RCC 7860 (cell line): ENCODE results near the gene HIVEP3.

Experiments used
- DNase-seq: peaks from one replicate; pipeline ENCODE4 v3.0.0-alpha.2; 2015; ENCODE audit warnings: low spot score
- FAIRE-seq: peaks from 2 replicates; lab custom pipeline; 2012; peaks lifted over from hg19 to GRCh38; lab: Jason Lieb, UNC

The HIVEP3 gene

DNA sequence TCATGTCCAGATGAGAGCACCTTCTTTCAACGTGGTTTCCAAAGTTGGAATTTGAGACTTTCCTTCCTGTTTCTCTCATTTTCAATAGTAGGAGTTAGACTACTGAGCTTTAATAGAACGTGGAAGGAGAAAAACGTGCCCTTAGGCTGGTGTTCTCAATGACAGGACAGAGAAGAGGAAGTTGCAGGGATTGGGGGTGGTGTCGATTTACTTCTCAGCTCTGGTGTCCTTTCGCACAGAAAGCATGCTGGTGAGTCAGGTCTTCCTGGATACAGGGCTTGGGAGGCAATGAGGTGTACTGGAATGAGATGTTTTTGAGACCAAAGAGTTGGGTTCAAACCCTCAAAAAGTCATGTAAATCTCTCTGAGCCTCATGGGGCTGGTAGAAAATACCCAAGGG, 67.1 kb downstream of the HIVEP3 start:
- peak; percentile 59 for DNase-seq
- FAIRE-seq = peak; percentile 30

DNA sequence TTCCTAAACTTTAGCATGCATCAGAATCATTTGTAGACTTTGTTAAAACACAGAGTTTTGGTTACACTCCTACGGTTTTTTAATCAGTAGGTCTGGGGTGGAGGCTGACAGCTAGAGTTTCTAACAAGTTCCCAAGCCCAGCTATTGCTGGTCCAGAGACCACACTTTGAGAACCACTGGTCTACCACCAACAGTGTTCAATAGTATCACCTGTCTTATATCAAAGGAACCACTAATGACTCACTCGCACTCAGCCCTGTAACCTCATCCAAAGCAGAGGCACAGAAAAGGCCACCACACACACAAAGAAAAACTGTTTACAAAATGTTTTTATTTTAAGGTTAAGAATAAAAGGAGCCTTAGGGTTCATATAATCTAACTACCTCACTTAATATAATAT, 68.7 kb downstream of the HIVEP3 start:
- DNase-seq (no peak), FAIRE-seq (no peak)

DNA sequence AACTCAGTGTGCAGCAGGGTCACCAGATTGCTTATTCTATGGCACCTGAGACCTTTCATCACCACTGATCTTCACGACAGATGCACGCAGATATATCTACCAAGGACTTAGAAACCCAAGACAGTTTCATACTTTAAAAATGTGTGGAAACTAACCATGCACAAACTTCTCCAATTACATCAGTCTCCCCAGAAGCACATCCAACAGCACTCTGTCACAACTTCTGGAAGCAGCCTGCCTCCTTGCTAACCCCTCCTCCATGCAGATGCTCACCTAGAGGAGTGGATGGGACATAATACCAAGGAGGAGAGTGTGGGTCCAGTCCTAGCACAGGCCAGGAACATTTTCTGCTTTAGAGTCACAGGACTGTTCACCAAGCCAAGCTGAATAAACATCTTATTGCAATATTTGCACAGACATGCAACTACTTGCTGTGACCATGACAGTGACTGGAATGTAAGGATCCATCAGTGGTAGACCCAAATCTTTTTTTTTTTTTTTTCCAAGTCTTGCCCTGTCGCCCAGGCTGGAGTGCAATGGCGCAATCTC, 69.4 kb downstream of the HIVEP3 start:
- no peak for FAIRE-seq
- no peak for DNase-seq

DNA sequence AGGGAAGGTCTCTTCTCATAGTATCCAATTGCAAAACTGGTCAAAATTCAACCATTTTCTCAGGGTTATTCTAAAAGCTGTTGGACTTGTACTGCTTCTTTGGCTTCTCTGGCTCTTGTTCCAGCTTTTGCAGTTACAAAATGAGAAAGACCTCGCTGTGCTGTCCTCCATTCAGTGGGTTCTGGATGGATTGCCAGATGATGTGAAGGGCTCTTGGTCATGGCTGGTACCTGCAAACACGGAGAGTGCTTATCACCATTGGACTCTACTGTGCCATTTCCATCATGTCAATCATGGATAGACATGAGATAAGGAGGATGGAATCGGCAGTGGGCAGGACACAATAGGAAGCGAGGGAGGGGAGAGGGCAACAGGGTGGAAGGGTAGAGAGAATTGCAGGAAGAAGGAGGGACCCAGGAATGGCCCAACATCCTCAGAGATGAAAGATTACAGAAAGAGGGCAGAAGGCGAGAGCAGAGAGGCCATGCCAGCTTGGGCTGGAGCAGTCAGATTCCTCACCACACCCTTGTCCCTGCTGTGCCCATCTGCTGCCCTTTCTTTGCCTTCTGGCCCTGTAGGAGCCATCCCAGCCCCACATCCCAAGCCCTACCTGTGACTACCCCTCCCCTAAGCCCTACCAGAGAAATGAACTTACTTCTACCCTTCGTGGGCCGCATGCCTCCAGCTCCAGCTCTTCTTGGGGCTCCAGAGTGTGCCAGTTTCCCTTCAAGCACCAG, 70.3 kb downstream of the HIVEP3 start:
- DNase-seq (no peak), FAIRE-seq (no peak)

DNA sequence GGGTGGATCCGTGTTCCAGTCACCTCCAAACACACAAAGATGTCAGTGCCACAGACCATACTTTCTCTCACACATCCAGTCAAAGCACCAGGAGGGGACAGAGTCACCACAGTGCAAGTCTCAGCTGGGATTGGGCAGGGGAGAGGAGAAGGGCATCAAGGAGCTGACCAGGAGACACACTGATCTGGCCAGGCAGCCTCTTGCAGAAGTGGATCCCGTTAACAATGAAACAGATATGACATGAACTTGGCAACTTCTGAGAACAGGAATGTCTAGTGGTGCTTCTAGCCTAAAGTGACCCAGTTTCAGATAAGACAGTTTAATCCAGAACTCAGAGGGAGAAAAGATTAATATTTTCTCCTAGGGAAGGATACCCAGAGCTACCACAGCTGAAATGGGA, 71.0 kb downstream of the HIVEP3 start:
- DNase-seq (no peak), FAIRE-seq (no peak)

DNA sequence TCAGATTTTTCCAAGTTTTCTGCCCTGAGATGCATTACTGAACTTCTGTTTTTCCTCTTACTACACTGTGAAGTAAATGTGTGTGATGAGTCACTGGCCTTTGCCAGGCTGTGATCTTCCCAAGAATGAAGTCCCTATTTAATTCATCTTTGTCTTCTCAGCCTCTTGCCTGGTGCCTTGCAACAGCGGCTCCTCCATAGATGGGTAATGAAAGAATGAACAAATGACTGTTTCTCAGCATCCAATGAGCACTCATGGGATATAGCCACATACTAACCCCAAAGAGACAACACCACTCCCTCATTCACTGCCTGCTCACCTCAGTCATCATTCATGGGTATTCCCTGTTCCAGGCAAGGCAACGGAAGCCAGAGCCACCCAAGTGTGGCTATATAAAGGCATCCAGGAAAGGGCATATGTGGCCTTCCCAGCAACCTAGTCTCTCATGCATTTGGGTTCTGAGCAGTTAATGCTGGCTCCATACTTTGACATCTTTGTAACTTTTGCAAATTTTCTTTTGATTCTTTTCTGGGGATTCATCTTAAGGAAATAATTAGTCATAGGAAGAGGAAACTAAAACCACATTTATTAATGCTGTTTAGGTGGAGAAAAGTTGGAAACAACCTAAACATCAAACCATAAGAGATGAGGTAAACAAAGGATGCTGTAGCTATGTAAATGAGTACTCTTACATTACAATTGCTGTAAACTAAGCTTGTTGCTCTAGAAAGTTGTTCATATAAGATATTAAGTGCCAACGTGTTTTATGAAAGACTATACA, 71.9 kb downstream of the HIVEP3 start:
- DNase-seq (peak; percentile 73), FAIRE-seq (peak; percentile 55)

DNA sequence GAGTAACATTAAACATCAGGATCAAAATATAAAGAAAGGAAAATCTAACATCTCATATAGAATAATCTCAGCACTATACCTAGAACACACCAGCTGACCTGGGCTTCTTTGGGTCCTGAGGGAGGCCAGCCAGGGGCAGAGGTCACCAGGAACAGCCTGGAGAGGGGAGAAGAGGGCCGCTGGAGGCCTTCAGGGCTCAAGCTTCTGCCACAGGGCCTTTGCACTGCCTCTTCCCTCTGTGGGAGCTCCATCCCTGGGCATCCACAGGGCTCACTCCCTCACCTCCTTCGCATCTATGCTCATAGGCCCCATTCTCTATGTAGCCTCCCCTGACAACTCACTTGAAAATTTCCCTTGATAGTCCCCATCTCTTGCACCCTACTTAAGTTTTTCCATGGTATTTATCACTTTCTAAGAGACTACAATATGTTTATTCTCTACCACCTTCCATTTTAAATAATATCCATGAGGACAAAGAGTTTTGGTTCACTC, 73.9 kb downstream of the HIVEP3 start:
- no peak for DNase-seq
- FAIRE-seq = no peak

DNA sequence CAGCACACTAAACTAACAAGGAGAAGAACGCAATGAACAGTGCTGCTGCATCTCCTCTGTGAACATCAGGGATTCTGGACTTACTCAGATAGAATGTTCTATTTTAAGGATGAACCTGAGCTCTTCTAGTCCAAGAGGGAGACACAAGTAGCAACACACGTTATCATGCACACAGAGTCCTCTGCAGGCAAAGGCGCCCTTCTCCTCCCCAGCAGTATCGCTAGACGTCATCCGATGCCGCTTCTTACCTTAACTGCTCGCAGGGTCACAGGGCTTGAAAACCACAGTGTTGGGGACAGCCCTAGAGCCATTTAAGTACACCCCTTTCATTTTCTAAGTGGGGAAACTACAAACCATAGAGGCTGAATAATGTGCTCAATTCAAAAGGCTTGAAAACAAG, 74.5 kb downstream of the HIVEP3 start:
- FAIRE-seq (no peak), DNase-seq (no peak)

DNA sequence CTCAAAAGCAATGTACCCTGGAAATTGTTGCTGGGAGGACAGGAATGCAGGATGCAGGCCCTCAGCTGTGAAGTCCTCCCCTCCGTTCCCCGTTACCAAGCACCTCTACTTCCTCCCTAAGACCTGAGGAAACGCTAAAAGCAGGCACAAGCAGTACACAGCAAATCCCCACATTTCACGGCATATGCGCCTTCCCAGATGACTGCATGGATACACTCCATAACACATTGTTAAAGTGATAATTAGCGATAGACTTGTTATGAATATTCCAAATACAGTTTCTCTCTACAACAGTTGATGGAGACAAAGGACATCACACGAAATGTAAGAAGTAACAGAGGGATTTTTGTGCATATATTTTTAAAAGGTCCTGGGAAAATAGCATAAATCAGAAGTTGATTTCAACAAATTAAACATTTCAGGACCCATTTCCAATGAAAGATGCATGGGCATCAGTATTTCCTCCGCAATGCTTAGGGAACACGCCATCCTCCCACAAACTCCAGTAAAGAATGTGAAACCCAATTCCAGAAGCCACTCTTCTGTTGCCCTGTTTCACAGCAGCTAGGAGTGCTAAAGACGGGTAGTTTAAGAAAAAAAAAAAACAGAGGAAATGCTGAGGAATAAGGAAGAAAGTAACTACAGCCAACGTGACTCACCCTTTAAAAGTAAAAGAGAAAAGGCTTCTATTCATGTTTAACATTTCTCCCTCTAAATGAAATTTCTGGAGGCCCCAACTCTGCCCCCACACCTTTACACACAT, 75.5 kb downstream of the HIVEP3 start:
- DNase-seq (no peak), FAIRE-seq (no peak)

DNA sequence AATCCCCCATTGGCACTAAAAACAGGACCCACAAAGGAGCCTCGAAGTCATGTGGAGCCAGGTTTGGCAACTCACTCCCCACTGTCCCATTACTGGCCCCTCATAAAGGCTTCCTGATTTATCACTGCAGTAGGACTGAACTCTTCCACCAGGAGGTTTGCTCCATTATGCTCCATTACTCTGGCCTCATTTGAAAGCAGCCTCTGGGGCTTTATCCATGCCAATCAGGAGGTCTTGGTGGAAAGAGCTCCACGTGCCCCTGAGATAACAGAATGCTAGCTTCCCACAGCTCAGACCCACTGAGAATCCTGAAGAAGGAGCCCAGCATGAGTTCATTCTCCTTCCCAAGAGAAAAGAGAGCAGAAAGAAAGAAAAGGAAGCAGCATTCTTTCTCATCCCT, 76.4 kb downstream of the HIVEP3 start:
- DNase-seq (no peak), FAIRE-seq (no peak)

DNA sequence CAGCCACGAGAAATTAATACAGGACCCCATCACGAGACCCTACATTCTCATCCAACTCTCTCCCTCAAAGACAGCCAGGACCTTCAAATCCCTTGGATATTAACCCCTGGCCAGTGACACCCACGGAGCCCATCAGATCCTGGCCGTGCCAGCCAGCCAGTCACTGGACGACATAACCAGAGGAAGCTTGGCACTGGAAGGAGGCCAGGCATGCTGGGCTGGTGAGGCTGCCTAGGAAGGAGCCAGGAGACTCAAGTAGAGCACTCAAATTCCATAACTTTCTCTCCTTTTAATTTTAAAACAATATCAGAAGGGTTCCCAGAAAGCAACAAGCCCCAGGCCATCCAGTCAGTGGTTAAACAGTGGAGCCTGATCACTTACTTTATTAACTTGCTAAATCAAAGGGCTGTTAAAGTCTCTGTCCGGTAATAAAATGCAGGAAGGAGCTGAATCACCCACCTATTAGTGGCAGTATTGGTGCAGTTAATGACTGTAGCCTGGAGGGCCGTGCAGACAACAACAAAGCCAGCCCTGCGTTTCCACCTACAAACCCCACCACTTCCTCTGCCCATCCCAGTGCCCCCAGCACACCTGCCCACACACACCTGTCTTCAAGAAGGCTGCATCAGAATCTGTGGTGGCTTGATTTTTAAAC, 78.0 kb downstream of the HIVEP3 start:
- FAIRE-seq (no peak), DNase-seq (no peak)

DNA sequence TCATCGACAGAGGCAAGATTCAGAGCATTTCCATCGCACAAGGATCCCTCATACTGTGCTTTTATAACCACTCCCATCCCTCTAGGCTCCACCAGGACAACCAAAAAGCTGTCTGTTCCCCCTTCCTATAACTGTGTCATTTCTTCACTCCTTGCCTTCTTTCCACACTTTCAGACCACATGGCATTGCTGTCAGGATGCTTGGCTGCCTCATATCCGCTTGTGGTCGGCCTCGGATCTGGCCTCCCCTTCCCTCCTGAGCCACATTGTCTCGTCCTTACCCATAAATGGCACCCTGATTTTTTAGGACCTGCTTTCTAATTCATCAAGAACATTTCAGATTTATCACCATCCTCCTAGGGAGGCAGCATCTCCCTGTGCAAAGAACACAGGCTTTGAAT, 80.5 kb downstream of the HIVEP3 start:
- FAIRE-seq (no peak), DNase-seq (no peak)

DNA sequence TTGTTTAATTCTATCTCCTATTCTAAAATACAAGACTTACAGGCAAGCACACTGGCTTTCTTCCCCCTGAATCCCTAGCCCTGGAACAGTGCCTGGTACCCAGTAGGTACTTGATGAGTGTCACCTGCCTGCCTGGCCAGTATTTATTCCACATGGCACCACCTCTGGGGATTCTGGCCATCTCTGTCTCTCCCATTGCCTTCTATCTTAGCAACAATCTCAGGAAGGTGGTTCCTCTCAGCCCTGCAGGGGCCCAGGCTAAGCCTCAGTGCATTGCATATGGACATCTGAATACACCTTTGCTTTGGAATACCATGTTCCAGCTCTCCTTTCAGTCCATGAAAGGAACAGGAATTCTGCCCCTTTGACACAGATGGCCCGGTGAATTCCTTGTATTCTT, 81.0 kb downstream of the HIVEP3 start:
- DNase-seq = no peak
- no peak for FAIRE-seq

DNA sequence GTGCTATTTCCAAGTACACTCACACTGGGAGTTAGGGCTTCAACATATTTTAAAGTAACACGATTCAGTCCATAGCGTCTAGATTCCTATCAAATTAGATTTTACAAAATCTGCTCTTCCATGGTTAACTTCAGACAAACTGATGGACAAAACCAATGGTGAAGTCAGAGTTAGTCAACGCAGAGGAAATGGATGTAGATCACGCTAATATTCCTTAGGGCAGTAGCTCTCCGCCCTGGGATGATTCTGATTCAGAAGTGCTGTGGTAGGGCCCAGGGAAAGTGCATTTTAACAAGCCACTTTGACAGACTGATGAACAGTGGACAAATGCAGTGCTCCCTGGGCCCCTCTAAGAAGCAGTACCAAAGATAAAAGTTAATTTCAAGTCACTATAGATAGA, 83.2 kb downstream of the HIVEP3 start:
- FAIRE-seq = no peak
- DNase-seq = peak; percentile 14

DNA sequence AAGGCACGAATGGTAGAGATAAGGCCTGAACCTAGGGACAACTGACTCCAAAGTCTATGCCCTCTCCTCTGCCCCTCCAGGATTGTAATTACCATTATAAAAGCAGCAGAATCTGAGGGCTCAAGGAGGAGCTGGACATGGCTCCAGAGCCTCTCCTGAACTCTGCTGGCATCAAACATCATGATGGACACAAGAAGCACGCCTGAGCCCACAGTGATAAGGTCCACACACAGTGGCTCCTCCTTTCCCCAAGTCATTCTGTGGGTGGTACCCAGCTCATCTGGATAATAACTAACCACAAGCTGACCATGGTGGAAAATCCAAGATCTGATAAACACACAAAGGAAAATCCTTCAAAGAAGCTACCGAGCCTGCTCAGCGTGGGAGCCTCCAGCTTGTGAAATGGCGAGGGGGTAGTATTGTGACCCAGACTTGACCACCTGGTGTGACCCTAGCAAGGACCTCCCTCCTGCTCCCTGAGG, 85.2 kb downstream of the HIVEP3 start:
- FAIRE-seq (no peak), DNase-seq (no peak)

DNA sequence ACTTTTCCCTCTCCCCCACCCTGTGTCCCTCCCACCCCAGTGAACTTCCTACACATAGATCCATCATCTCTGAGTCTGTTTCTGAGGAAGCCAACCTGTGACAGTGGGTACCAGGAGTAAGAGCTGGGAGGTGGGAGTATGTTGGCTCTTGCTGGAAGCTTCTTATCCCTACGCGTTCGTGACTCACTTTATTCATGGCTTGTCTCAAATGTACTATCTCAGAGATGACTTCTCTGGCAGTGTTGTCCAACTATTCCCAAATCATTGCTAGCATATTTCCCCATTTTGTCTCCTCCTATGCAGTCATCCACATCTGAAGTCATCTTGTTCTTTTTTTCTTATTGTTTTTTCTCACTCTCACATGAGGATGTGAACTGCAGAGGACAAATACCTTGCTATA, 88.0 kb downstream of the HIVEP3 start:
- no peak for DNase-seq
- FAIRE-seq = no peak

DNA sequence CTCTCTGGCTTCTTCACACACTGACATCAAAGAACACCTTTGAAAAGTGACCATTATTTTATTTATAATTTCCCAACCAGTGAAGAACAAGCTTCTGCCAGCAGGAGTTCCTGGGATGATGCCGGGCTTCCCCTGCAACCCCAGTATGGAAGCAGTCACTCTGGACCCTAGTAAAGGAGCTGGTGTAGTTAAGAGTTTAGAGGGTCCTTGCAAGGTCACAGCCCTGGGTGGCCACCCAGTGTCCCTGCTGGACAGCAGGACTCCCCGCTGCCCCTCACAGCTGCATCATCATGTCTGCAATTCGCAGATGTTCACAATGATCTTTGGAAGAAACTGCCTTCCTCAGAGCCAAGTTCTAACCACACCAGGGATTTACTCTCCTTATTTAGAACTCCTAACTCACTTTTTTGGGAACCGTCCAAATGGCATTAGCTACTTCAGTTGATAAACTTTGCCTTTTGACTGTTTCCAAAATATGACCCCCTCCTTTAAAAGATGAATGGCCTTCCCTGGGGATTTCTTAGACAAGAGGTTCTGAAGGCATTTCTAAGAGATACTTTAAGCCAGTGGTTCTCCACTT, 90.6 kb downstream of the HIVEP3 start:
- DNase-seq = no peak
- FAIRE-seq = no peak

DNA sequence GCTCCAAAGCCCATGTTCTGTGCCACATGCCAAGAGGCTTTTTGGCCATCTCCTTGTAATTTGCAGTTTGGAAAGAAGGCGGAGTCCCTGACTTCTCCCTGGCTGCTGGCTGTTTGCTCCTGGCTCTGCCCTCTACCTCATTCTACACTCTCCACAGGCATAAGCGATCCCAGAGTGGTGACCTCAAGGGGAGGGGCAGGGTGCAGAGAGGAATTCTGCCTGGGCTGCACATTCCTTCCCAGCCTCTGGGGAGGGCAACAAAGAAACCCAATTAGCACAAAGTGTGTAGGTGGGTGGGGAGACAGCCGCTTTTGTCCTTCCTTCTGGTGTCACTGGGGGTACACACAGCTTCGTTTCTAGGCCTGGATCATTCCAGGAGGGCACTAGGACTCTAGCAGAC, 95.3 kb downstream of the HIVEP3 start:
- no peak for DNase-seq
- FAIRE-seq = no peak

DNA sequence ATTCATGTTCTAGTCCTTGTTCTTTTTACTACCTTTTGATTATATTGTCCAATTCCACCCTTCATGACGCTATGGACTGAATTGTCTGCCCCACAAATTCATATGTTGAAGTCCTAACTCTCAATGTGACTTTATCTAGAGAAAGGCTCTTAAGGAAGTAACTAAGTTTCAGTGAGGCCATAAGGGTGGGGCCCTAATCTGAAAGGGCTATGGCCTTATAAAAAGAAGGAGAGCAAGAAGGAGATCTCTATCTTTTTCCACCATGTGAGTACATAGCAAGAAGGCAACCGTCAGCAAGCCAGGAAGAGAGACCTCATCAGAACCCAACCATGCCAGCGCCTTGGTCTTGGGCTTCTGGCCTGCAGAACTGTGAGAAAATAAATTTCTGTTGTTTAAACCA, 95.9 kb downstream of the HIVEP3 start:
- no peak for FAIRE-seq

DNA sequence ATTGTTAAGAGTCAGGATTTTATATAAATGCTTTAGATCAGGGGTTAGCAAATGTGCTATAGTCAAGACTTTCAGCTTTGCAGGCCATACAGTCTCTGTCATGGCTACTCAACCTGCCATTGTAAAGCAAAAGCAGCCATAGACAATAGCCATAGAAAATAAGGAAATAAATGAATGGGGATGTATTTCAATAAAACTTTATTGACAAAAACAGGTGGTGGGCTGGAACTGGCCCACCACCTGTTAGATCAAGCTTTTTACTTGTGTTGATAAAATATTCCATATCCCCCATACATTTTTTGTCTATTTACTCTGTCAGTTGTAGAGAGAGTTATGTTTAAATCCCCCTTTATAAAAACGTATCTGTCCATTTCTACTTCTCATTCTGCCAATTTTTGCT, 98.9 kb downstream of the HIVEP3 start:
- DNase-seq (no peak), FAIRE-seq (no peak)

More for the DNA sequence above, 95.9 kb downstream of the HIVEP3 start:
- DNase-seq = no peak
